AML-193 (cell line): ENCODE results near the gene PYURF.

Source experiments
- DNase-seq, 2 experiments: peaks; one replicate each; lab custom pipeline; 2025; lab: John Stamatoyannopoulos, UW

The PYURF gene

GRCh38 chr4:88511236-88511635 is 12.3 kb downstream of the PYURF start:
- DNase-seq = no peak

GRCh38 chr4:88503344-88503743 is 20.2 kb downstream of the PYURF start:
- no peak for DNase-seq

GRCh38 chr4:88497859-88498409 is 25.6 kb downstream of the PYURF start:
- no peak for DNase-seq

GRCh38 chr4:88489100-88489761 is 34.3 kb downstream of the PYURF start:
- DNase-seq = no peak

- DNase-seq = no peak
These were observed 42.0 kb downstream of the PYURF start for GRCh38 chr4:88481537-88481936.

- no peak for DNase-seq
These were observed 45.3 kb downstream of the PYURF start for GRCh38 chr4:88478247-88478646.

GRCh38 chr4:88477229-88477860 is 46.2 kb downstream of the PYURF start:
- no peak for DNase-seq
